GM03348 (cell line): ENCODE measurements around the gene NPTX2.
"Not testable (repeated sequence)": the region's sequence is repeated elsewhere in the genome, so short reads cannot be mapped to it uniquely, and the experiment has no call there.

Experiments used
- DNase-seq: peaks from one replicate; pipeline ENCODE4 v3.0.0; 2012; ENCODE audit warnings: low spot score

The NPTX2 gene, protein sequence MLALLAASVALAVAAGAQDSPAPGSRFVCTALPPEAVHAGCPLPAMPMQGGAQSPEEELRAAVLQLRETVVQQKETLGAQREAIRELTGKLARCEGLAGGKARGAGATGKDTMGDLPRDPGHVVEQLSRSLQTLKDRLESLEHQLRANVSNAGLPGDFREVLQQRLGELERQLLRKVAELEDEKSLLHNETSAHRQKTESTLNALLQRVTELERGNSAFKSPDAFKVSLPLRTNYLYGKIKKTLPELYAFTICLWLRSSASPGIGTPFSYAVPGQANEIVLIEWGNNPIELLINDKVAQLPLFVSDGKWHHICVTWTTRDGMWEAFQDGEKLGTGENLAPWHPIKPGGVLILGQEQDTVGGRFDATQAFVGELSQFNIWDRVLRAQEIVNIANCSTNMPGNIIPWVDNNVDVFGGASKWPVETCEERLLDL

DNA sequence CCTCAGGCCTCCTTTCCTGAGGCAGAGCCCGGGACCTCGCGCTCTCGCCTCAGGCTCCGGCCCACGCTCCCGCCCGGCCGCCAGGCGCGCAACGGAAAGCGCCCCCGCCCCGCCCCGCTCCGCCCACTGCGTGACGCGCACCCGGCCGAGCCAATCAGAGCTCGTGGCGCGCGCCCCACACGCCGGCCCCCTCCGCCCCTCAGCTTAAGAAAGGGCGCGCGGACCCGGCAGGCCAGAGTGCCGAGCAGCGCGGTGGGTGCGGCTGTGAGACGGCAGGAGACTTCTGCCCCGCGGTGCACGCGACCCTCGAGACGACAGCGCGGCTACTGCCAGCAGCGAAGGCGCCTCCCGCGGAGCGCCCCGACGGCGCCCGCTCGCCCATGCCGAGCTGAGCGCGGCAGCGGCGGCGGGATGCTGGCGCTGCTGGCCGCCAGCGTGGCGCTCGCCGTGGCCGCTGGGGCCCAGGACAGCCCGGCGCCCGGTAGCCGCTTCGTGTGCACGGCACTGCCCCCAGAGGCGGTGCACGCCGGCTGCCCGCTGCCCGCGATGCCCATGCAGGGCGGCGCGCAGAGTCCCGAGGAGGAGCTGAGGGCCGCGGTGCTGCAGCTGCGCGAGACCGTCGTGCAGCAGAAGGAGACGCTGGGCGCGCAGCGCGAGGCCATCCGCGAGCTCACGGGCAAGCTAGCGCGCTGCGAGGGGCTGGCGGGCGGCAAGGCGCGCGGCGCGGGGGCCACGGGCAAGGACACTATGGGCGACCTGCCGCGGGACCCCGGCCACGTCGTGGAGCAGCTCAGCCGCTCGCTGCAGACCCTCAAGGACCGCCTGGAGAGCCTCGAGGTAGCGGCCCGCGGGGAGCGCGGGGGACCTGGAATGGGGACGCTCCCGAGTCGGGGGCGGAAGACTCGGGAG lies at the start of gene NPTX2:
TSS of gene NPTX2 (plus strand) at position 235 of the 909 bp plus-strand sequence. CDS start at position 412, 177 bp downstream.
- no peak for DNase-seq

GRCh38 chr7:98567991-98568390 lies 49.1 kb upstream of the NPTX2 start:
- DNase-seq: no peak

DNA sequence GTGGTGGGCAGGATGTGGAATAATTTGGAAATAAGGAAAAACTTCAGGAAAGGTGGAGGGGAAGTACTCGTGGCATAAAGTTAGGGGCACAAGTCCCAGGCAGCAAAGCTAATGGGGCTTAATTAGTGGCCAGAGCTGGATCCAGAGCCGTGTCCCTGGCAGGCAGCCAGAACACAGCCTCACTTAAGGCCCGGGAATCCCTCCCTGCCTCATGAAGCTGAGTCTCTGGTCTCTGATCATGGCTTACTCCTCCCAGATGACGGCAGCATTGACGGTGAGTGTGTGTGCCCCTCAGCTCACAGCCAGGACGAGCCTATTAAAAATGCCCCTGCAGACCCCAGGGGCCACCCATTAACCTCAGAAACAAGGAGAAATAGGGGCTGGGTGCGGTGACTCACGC lies 48.2 kb upstream of the NPTX2 start:
- DNase-seq: no peak

DNA sequence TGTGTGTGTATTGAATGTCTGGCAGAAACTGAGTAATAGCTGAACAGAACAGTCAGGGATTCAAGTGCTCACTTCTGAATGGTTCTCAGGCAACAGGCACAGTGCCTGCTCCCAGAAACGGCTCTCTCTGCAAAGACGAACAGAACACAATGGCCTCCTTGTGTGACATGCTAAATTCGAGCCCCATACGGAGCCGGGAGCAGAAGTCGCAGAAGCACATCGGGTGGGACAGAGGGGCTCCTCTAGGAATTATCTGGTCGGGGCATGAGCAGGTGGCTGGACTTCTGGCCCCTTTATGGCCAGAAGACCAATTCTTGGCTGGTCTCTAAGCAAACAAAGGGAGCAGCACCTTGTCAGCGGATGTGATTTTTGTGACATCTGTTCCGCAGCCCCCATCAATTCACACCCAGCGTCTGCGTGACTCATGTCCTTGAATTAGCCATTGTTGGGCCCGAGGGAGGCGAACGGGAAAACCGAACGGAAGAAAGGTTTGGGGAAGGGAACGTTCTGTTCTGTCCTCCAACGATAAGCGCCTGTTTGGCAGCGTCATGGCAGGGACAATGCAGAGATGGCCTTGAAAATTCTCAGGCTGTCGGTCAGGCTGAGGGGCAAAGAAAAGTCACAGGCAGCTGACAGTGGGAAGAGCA lies 47.3 kb upstream of the NPTX2 start:
- no peak for DNase-seq

DNA sequence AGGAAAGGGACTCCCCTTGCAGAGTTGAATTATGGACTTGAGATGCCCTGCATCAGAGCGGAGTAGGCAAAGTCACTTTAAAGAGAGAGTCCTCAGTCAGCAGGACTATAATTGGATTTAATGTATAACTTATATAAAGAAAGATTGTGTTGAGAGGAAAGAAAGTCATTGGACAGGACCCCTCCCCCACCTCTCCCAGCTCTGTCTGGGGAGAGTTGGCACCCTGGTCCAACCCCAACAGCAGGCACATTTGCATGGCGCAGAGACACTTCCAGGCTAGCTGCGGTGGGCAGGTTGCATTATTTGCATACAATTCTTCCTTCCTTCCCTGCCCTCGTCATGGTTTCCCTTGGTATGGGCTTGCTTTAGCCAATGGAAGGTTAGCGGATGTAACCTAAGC lies 46.1 kb upstream of the NPTX2 start:
- DNase-seq: no peak

- no peak for DNase-seq
These were observed 45.1 kb upstream of the NPTX2 start for GRCh38 chr7:98571986-98572385.

DNA sequence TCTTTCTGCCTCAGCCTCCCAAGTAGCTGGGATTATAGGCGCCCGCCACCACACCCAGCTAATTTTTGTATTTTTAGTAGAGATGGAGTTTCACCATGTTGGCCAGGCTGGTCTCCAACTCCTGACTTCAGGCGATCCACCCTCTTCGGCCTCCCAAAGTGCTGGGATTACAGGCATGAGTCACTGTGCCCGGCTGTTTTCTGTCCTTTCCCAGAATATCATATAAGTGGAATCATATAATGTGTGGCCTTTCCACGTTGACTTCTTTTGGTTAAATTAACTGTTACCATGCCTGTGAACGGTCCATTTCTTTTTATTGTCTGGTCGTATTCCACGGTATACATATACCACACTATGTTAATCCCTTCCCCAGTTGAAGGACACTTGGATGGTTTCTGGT lies 44.4 kb upstream of the NPTX2 start:
- not testable (repeated sequence) for DNase-seq

- no peak for DNase-seq
These were observed 43.3 kb upstream of the NPTX2 start for GRCh38 chr7:98573816-98574215.

DNA sequence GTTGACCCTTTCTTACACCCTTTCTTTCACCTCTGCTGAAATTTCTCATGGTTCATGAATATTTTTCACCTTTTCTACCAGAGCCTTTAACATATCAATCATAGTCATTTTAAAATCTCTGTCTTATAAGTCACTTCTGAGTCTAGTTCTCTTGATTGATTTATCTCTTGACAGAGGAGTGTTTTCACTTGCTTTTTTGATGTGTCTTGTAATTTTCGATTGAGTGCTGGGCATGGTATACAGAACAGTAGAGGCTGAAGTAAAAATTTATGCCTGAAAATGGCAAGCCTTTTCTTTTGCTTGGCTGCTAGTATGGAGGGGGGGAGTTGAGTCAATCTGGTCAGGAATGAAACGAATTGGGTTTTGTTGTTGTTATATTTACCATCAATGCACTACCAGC lies 41.2 kb upstream of the NPTX2 start:
- no peak for DNase-seq

DNA sequence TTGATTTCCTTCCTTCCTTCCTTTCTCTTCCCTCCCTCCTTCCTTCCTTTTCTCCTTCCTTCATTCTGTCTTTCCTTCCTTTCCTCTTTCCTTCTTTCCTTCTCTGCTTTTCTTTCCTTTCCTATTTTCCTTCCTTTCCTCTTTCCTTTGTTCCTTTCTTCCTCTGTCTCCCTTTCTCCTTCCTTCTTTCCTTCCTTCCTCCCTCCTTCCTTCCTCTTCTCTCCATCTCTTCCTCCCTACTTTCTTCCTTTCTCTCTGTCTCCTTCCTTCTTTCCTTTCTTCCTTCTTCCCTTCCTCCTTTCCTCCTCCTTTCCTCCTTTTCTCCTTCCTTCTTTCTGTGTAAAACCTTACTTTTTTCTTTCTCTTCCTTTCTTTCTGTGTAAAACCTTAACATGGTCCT lies 32.3 kb upstream of the NPTX2 start:
- DNase-seq: no peak

GRCh38 chr7:98591926-98592325 lies 25.2 kb upstream of the NPTX2 start:
- DNase-seq: no peak

- no peak for DNase-seq
These were observed 22.7 kb upstream of the NPTX2 start for GRCh38 chr7:98594348-98594747.

DNA sequence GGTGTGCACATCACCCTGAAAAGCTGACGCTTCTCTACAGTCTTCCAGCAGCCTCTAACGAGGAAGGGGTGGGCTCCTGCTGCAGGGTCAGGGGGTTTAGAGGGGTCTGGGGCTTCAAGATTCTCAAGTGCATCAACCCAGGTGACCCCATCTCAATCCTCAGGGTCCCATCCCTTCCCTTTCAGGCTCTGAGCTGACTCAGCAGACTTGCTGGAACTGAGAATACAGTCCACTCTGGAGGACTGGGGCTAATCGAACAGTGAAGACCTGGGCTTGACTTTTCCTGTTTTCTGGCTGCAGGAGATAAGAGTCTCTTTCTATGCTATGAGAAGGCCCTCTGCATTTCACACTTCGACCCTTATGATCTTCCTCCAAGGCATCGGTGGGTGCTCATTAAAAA lies 22.3 kb upstream of the NPTX2 start:
- no peak for DNase-seq

DNA sequence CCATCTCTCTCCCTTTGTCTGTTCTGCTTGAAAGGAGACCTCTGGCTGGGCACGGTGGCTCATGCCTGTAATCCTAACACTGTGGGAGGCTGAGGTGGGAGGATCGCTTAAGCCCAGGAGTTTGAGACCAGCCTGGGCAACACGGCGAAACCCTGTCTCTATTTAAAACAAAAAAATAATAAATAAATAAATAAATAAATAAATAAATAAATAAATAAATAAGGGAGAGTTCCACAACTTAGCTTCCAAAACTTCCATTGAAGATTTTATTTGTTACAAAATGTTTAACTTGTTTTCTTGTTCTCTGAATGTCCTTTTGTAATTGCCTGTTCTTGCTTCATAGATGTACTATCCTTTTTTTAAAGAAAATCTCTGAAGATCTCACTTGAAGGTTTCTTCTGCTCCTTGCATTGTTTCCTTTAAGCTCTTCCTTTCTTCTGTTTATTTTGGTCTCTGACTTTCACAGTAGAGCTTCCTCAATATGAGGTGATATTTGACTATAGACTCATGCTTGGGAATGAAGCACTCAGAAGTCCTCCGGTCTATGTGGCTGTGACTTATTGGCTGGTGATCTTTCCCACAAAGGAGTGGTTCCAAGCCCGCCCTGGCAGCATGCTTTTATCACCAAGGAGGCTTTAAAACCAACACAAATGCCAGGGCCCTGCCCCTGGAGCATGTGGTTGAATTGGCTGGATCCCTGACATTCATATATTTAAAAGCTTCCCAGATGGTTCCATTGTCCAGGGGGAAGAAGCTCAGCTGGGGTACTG lies 18.1 kb upstream of the NPTX2 start:
- DNase-seq: no peak

- DNase-seq: no peak
These were observed 17.2 kb upstream of the NPTX2 start for GRCh38 chr7:98599886-98600285.

DNA sequence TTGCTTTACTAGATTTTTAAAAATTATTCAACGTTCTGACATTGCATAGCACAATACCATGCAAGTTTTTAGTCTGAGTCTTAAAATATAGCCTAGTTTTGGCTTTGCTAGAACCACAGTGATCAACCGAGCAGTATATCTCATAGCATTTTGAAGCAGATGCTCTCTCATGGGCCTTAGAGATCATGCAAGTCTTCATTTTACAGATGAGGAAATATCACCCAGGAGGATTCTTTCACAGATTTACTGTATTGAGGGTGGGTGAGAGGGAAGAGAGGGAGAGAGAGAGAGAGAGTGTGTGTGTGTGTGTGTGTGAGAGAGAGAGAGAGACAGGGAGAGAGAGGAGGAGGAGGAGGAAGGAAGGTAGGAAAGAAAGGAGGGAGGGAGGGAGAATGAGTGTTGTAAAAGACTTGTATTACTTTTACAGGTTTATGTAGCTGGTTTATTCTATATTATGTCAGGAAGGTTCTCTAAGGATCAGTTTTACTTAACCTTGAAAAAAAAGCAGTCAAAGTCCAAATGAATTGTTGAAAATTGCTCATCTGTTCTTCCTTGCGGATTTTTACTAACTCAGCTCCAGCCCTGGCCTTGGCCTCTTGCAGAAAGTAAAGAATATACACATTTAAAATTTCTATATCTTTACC lies 14.2 kb upstream of the NPTX2 start:
- DNase-seq: no peak

DNA sequence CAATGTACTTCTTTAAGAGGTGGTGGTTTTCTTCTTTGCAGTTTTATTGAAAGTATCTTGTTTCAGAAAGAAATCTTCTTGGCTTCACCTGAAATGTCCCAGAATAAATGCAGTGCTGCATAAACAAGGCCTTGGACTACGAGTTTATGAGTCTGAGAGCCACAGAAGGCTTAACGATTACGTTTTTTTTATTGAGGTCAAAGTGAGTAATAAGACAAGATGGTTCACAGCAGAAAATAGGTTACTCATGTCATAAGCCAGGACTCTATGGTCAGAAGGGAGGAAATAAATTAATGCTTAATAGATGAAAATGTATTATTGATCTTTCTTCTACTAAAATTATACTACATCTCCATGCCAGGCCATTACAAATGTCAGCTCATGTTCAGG lies 13.7 kb upstream of the NPTX2 start:
- DNase-seq: no peak

DNA sequence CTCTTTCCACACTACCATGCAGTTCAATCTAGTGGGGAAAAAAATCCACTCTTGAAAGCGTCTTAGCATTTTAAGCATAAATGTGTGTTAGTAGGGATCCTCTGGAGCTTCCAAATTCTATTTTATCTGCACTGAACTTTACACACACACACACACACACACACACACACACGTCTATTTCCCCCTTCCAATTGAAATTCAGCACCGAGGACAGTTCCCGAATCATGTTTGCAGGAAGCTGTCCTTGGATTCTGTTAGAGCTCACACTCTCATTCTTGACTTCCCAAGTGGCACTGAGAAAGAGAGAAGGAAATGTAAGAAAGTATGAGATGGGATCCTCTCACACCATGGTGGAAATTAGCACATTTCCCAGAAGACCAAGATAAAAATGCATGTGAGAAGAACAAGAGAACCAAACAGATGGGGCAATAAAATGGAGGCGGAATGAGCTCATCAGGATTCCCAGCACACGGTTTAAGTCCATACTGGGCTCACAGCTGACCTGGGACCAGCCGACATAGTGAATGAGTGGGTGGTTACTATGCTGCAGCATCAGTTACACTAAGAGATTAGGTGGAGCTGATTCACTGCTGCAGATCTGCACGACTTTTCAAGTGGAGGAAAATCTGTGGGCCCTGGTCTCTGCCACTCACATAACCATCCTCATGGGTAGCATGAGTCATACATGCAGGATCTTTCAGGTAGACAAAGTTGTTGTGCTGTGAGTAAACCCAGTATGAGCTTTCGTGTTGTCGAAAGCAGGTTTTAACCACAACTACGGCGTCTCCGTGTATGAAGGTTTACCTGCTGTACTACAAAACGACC lies 3.3 kb upstream of the NPTX2 start:
- no peak for DNase-seq

DNA sequence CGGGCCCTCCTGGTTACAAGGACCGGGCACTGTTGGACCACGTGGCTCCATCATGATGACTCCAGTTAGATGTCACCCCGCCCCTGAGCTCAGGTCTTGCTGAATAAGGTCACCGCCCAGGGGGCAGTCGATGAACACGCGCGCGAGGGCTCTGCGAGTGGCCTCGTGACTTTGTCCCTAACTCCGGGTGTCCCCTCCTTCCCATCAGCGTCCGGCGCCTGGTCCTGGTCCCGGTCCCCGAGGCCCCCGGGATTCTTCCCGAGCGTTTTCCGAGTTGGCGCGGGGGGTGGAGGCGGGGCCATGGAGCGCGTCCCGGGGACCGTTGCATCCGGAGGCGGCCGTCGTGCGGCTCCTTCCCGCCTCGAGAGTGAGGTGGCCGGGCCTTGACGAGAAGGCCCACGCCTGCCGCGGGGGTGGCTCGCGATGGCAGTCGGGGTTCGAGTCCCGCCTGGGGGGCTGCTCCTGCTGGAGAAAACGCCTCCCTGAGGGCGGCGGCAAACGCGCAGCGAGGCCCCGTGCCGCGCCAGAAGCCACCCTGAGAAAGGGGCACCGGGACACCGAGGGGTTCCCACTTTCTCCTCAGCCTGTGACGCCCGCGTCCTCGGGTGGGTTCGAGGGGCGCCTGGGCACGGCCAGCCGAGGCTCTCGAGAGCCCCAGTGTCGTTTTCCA lies 569 bp upstream of the NPTX2 start:
- DNase-seq: no peak

DNA sequence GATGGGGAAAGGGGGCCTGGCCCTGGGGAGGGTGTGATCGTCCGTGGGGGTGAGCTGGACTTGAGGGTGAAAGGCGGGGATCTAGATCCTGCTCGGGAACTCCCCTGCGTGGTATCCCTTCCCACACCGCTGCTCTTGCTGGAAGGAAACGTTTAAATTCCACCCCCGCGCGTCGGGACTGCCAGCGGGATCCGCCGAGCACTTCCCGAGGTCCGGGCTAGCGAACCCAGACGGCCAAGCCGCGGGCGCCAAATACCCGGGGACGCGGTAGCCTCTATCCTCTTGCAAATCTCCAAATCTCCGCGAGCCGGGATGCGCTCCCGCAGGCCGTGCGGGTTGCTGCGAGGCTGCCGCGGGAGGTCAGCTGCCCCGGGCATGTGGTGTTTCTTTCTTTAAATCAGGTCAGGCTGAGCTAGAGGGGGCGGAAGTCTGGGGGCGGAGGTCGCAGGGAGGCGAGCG lies 904 bp downstream of the NPTX2 start:
- no peak for DNase-seq
